Measurements from ENCODE around the gene TSPEAR. TPM values are rescaled to one million over a fixed set of nuclear protein-coding genes. Genes with fewer than 3 reads are reported as not detected.

TSPEAR gene
- total RNA-seq, 2 donors from 2014 or later, result not detected

DNA sequence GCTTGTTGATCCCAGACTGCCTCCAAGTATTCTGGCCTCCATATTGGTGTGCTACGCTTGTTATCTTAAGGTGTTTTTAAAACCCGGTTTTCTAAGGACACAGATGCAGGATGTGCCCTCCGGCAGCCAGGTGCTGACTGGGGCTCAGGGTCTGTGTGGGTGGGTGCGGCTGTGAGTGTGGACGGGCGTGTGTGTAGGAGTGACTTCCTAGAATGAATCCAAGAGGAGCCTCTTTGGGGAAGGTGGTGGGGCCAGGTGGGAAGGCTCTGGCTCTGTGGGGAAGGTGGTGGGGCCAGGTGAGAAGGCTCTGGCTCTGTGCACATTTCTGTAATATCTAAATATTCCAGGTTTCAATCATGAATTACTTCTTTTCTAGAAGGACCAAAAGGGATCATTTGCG lies 12.8 kb upstream of the TSPEAR start:
- Mint-ChIP-seq H3K27ac (no peak overlapping the region), H3K27me3 (peaks cover 58% of the 10 kb centered on the region), H3K4me1 (peaks cover 12% of the 10 kb centered on the region), H3K36me3 (ENCODE audit: low read depth) (peaks cover 5% of the 10 kb centered on the region), H3K4me3 (no peak overlapping the region)
- no peaks in the 10 kb centered on the region for H3K9me3 ChIP-seq (ENCODE audit: control insufficient read depth, low read length, poor library complexity, severe bottlenecking)
- DNase-seq, result no peak
- ATAC-seq, result no peak

DNA sequence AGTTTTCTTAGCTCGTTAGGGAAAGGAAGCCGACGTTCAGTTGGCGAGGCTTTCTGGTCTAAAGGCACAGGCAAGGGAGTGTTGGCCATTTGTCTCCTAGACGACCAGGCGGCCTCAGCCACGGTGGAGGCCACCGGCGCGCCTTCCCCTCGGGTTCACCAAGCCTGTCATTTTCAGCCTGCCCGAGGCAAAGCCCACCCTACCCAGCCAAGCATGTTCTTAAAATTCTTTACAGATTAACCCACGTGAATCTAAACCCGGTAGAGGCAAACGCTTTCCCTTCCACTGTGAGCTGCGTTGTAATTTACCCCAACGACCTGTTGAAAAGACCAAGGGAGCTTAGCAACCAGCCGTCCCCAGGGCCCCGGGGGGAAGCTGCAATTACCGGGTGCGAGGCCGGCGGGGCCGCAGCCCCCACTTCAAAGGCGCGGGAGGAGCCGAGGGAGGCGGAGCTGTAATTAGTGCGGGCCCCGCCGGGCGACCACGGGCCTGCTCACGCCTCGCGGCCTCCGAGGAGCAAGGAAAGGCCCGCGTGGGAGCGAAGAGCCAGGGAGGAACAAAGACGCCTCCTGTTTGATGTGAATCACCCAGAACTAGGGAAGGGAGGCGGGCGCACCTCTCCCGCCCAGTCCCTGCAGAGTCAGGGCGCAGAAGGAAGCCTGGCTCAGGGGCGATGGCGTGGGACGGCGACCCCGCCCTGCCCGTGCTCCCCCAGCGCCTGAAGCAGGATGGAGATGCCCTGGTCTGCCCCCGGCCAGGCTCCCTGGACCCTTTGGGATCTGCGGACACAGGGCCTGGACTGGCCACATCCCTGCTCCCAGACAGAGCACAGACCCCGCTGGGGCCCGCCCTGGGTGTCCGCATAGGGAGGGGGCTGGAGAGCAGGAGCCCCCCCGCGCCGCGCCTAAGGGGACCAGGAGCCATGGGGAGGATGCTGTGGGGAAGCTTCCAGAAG lies 12.1 kb upstream of the TSPEAR start:
- Mint-ChIP-seq H3K27ac (peak overlapping the region; percentile 49), H3K4me1 (peaks cover 14% of the 10 kb centered on the region), H3K36me3 (ENCODE audit: low read depth) (peaks cover 5% of the 10 kb centered on the region), H3K27me3 (peaks cover 66% of the 10 kb centered on the region), H3K4me3 (peak overlapping the region; percentile 81)
- no peaks in the 10 kb centered on the region for H3K9me3 ChIP-seq (ENCODE audit: control insufficient read depth, low read length, poor library complexity, severe bottlenecking)
- peak; percentile 57 for ATAC-seq
- no peak for DNase-seq

DNA sequence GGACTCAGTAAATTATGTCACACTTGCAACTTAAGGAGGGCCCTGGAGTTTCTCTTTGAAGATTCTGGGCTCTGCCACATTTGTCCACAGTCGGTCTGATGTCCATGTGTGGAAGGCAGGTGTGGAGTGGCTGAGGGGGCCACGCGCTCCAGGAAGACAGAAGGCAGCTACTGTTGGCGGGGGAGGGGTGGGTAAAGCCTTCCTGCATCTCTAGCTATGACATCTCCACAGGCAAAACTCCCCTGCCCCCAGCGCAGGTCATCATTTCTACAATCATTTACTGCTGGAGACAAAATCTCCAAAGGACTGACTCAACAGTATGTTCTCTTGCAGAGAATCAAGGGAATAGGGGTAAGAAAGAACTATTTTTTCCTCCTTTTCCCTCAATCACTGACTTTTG lies 11.4 kb upstream of the TSPEAR start:
- H3K9me3 ChIP-seq (ENCODE audit: control insufficient read depth, low read length, poor library complexity, severe bottlenecking), result no peaks in the 10 kb centered on the region
- H3K27ac Mint-ChIP-seq, result no peak overlapping the region
- peak overlapping the region; percentile 81 for H3K4me3 Mint-ChIP-seq
- no peak for DNase-seq
- H3K4me1 Mint-ChIP-seq, result peaks cover 14% of the 10 kb centered on the region
- no peak for ATAC-seq
- peaks cover 8% of the 10 kb centered on the region for H3K36me3 Mint-ChIP-seq (ENCODE audit: low read depth)
- peaks cover 66% of the 10 kb centered on the region for H3K27me3 Mint-ChIP-seq

DNA sequence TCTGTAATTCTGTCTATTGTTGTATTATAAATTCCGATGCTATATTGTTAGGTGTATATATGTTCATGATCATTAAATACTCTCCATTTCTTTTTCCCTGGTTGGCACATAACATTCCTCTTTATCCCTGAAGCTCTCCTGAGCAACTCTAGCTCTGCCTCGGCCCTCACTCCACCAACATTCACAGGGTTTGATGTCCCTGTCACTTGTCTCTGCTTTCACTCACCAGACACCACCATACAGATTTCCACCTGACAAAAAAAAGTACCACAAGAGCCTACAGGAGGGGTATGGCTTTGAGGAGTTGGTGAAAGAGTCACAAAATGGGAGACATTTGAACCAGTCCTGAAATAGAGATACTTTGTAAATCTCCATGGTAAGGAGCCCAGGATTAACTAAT lies 8.8 kb upstream of the TSPEAR start:
- H3K36me3 Mint-ChIP-seq (ENCODE audit: low read depth), result peaks cover 8% of the 10 kb centered on the region
- DNase-seq (no peak), ATAC-seq (no peak)
- H3K4me3 Mint-ChIP-seq, result no peak overlapping the region
- H3K27ac Mint-ChIP-seq, result peak overlapping the region; percentile 17
- H3K9me3 ChIP-seq (ENCODE audit: control insufficient read depth, low read length, poor library complexity, severe bottlenecking), result no peaks in the 10 kb centered on the region
- H3K27me3 Mint-ChIP-seq, result peaks cover 52% of the 10 kb centered on the region
- H3K4me1 Mint-ChIP-seq, result peaks cover 14% of the 10 kb centered on the region

DNA sequence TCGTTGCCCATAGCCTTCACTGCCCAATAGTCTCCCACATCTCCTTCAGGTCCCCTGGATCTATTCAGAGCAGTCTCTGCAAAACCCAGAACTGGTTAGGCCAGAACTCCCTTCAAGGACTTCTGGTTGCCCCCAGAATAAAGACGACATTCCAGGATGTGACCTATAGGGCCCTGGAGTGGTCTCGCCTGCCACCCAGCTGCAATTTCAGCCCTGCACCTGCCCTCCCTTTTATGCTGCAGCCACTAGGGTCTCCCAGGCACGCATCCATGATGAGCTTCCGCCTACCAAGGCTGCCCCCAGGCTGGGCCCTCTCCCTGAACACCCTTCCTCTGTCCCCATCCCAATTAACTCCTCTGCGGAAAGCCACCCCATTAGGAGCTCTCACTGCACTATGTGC lies 7.2 kb upstream of the TSPEAR start:
- ATAC-seq (no peak), DNase-seq (no peak)
- Mint-ChIP-seq H3K27me3 (peaks cover 55% of the 10 kb centered on the region), H3K27ac (no peak overlapping the region), H3K4me3 (no peak overlapping the region), H3K36me3 (ENCODE audit: low read depth) (peaks cover 8% of the 10 kb centered on the region), H3K4me1 (peaks cover 15% of the 10 kb centered on the region)
- H3K9me3 ChIP-seq (ENCODE audit: control insufficient read depth, low read length, poor library complexity, severe bottlenecking), result no peaks in the 10 kb centered on the region

DNA sequence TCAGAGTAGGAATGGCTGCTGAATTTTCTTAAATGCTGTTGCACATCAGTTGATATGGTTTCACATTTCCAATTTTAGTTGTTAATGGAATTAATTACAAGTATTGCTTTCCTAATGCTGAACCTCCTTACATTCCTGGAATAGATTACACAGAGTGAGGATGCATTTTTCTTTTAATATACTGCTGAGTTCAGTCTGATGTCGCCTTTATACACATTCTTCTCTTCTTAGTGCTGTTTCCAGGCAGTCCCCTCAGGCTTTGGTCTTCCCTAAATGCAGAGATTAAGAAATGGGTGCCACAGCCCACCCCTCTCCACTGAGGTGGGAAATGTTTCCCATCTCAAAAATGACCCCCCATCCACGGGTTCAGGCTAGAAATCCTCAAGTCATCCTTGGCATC lies 6.7 kb upstream of the TSPEAR start:
- peaks cover 56% of the 10 kb centered on the region for H3K27me3 Mint-ChIP-seq
- H3K27ac Mint-ChIP-seq, result no peak overlapping the region
- DNase-seq (no peak), ATAC-seq (no peak)
- H3K36me3 Mint-ChIP-seq (ENCODE audit: low read depth), result peaks cover 8% of the 10 kb centered on the region
- no peak overlapping the region for H3K4me3 Mint-ChIP-seq
- H3K9me3 ChIP-seq (ENCODE audit: control insufficient read depth, low read length, poor library complexity, severe bottlenecking), result no peaks in the 10 kb centered on the region
- peaks cover 10% of the 10 kb centered on the region for H3K4me1 Mint-ChIP-seq

GRCh38 chr21:44716984-44717383 lies 5.6 kb upstream of the TSPEAR start:
- peaks cover 53% of the 10 kb centered on the region for H3K27me3 Mint-ChIP-seq
- no peak for ATAC-seq

DNA sequence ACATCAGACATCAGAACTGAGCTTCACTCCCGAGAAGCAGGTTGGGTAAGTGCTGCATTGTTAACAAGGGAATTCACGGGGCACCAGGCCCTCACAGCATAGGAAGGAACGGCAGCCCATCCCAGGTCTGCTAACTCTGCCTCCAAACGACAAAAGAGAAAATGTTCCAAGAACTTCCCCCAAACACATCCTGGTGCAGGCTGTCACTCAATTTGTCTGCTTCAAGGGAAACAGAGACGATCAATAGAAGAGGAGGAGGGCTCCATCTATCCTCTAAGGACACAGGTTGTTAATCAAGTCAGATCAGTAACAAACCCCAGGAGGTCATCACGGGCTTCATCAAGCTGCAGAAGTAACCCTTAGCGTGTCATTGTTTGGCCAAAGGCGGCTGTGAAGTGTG lies 3.5 kb upstream of the TSPEAR start:
- H3K27ac Mint-ChIP-seq, result no peak overlapping the region
- no peak overlapping the region for H3K4me3 Mint-ChIP-seq
- DNase-seq (no peak), ATAC-seq (no peak)
- H3K4me1 Mint-ChIP-seq, result peaks cover 18% of the 10 kb centered on the region
- H3K36me3 Mint-ChIP-seq (ENCODE audit: low read depth), result peaks cover 5% of the 10 kb centered on the region
- H3K9me3 ChIP-seq (ENCODE audit: control insufficient read depth, low read length, poor library complexity, severe bottlenecking), result no peaks in the 10 kb centered on the region
- peaks cover 59% of the 10 kb centered on the region for H3K27me3 Mint-ChIP-seq

More at GRCh38 chr21:44716984-44717383, 5.6 kb upstream of the TSPEAR start:
- no peaks in the 10 kb centered on the region for H3K9me3 ChIP-seq (ENCODE audit: control insufficient read depth, low read length, poor library complexity, severe bottlenecking)
- no peak for DNase-seq
- Mint-ChIP-seq H3K27ac (no peak overlapping the region), H3K36me3 (ENCODE audit: low read depth) (peaks cover 8% of the 10 kb centered on the region), H3K4me1 (peaks cover 7% of the 10 kb centered on the region), H3K4me3 (no peak overlapping the region)

- Mint-ChIP-seq H3K4me1 (peaks cover 26% of the 10 kb centered on the region), H3K27me3 (peaks cover 59% of the 10 kb centered on the region), H3K36me3 (ENCODE audit: low read depth) (peaks cover 4% of the 10 kb centered on the region), H3K27ac (no peak overlapping the region), H3K4me3 (no peak overlapping the region)
- DNase-seq (no peak), ATAC-seq (no peak)
- H3K9me3 ChIP-seq (ENCODE audit: control insufficient read depth, low read length, poor library complexity, severe bottlenecking), result no peaks in the 10 kb centered on the region
Observed at GRCh38 chr21:44713846-44714245, 2.5 kb upstream of the TSPEAR start.

- Mint-ChIP-seq H3K27me3 (peaks cover 59% of the 10 kb centered on the region), H3K4me1 (peaks cover 26% of the 10 kb centered on the region), H3K27ac (no peak overlapping the region), H3K36me3 (ENCODE audit: low read depth) (peaks cover 2% of the 10 kb centered on the region), H3K4me3 (no peak overlapping the region)
- DNase-seq (no peak), ATAC-seq (no peak)
- H3K9me3 ChIP-seq (ENCODE audit: control insufficient read depth, low read length, poor library complexity, severe bottlenecking), result no peaks in the 10 kb centered on the region
Observed at GRCh38 chr21:44713130-44713529, 1.8 kb upstream of the TSPEAR start.

- DNase-seq (no peak), ATAC-seq (no peak)
- H3K9me3 ChIP-seq (ENCODE audit: control insufficient read depth, low read length, poor library complexity, severe bottlenecking), result no peaks in the 10 kb centered on the region
- H3K27me3 Mint-ChIP-seq, result peaks cover 65% of the 10 kb centered on the region
- H3K4me3 Mint-ChIP-seq, result no peak overlapping the region
- H3K27ac Mint-ChIP-seq, result no peak overlapping the region
- H3K36me3 Mint-ChIP-seq (ENCODE audit: low read depth), result peaks cover 2% of the 10 kb centered on the region
- peaks cover 26% of the 10 kb centered on the region for H3K4me1 Mint-ChIP-seq
Observed at GRCh38 chr21:44712203-44713028, 1.0 kb upstream of the TSPEAR start.

- peaks cover 78% of the 10 kb centered on the region for H3K27me3 Mint-ChIP-seq
- no peak for DNase-seq
- H3K36me3 Mint-ChIP-seq (ENCODE audit: low read depth), result peaks cover 2% of the 10 kb centered on the region
- peak; percentile 32 for ATAC-seq
- no peak overlapping the region for H3K27ac Mint-ChIP-seq
- H3K4me1 Mint-ChIP-seq, result peaks cover 26% of the 10 kb centered on the region
- H3K9me3 ChIP-seq (ENCODE audit: control insufficient read depth, low read length, poor library complexity, severe bottlenecking), result no peaks in the 10 kb centered on the region
- H3K4me3 Mint-ChIP-seq, result peak overlapping the region; percentile 80
Observed at GRCh38 chr21:44710756-44711326, 531 bp downstream of the TSPEAR start.

DNA sequence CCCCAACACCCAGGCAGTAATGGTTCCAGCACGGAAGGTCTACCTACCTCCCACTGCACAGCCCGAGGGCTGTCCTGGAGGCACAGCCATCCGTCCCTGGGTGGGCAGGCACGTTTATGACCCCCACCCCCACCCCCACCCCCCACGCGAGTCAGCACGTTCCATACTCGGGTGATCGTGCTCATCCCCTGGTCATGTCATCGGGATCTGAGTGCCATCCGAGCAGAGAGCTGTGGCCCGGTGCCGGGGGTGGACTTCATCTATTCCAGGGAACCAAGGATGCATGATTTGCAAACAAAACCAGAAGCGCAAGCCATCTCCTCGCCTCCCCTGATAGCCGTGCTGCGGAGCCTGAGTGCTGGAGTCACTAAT lies 1.1 kb downstream of the TSPEAR start:
- Mint-ChIP-seq H3K27ac (no peak overlapping the region), H3K36me3 (ENCODE audit: low read depth) (peaks cover 2% of the 10 kb centered on the region), H3K4me3 (peak overlapping the region; percentile 84), H3K27me3 (peaks cover 82% of the 10 kb centered on the region), H3K4me1 (peaks cover 26% of the 10 kb centered on the region)
- ATAC-seq (no peak), DNase-seq (no peak)
- no peaks in the 10 kb centered on the region for H3K9me3 ChIP-seq (ENCODE audit: control insufficient read depth, low read length, poor library complexity, severe bottlenecking)
